ENCODE results near the gene KLB.
"Not testable (repeated sequence)": the region's sequence is repeated elsewhere in the genome, so short reads cannot be mapped to it uniquely, and the experiment has no call there.

Gene KLB

GRCh38 chr4:39427520-39428114 lies 20.9 kb downstream of the KLB start:
- DNase-seq: peak; percentile 24

GRCh38 chr4:39429476-39430334 lies 23.0 kb downstream of the KLB start:
- no peak for DNase-seq

DNA sequence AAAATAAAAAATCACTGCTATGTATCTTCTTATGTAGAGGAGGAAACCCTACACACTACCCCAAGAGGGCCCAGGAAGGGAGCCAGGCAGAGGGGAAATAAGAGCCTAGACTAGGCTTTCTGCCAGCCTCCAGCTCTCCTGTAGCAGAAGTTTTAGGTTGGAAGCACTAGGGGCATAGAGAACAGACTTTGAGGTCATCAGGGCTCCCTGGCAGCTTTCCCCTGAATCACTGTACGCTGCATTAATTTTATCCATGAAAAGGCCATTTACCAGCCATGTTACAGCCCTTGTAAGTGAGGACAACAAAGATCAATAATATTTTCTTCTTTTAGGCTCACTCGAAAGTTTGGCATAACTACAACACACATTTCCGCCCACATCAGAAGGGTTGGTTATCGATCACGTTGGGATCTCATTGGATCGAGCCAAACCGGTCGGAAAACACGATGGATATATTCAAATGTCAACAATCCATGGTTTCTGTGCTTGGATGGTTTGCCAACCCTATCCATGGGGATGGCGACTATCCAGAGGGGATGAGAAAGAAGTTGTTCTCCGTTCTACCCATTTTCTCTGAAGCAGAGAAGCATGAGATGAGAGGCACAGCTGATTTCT lies 27.3 kb downstream of the KLB start:
- DNase-seq: peak; percentile 50

DNA sequence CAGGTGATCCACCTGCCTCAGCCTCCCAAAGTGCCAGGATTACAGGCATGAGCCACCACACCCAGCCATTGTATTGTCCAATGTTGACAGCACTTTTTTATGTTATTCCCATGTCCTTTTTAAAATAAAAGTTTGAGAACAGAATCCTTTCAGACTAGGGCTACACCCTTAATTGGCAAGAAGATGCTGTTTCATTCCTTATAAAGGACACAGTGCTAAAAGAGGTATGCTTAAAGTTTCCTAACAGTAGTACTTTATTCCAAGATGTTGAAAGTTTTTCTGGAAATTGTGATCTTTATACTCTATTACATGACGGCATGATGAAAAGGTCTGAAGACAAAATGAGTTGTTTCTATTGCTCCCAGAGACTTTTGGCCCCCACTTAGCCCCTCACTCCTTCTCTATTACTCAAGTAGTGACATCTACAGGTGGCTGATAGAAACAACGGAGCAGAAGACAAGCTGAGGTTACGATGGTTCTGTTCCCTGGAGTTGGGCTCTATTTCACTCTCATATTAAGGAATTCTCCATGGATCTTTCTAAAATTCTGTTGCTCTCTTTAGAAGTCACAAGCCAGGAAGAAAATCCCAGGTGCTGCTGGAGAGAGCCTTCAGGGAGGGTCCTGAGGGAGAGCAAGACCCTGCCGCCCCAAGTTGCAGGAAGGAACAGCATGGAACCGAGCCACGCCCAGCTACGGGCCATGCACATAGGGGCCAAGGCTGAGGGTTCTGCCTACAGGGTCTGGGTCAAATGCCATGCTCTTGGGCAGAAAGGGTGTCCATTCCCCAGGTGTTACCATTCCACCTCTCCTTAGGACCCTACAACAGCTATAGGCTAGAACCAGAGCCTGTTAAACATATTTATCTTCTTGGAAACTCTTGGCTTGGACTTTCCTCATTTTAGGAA lies 29.2 kb downstream of the KLB start:
- no peak for DNase-seq

GRCh38 chr4:39441593-39441992 lies 34.9 kb downstream of the KLB start:
- no peak for DNase-seq

DNA sequence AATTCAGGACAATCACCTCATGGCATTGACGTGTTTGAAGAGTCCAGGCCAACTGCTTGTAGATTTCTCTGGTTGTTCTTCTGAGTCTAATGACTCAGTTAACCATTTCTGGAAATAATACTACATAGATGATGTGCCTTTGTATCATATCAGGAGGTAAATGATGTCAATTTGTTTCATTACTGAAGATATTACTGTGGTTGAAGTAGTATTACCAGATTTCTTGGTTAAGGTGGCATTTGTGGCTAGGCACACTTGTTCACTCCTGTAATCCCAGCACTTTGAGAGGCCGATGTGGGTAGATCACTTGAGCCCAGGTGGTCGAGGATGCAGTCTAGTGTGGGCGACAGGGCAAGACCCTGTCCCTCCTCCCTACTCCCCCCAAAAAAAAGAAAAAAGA lies 36.3 kb downstream of the KLB start:
- DNase-seq: no peak

GRCh38 chr4:39446483-39446841 lies 39.7 kb downstream of the KLB start:
- no peak for DNase-seq

DNA sequence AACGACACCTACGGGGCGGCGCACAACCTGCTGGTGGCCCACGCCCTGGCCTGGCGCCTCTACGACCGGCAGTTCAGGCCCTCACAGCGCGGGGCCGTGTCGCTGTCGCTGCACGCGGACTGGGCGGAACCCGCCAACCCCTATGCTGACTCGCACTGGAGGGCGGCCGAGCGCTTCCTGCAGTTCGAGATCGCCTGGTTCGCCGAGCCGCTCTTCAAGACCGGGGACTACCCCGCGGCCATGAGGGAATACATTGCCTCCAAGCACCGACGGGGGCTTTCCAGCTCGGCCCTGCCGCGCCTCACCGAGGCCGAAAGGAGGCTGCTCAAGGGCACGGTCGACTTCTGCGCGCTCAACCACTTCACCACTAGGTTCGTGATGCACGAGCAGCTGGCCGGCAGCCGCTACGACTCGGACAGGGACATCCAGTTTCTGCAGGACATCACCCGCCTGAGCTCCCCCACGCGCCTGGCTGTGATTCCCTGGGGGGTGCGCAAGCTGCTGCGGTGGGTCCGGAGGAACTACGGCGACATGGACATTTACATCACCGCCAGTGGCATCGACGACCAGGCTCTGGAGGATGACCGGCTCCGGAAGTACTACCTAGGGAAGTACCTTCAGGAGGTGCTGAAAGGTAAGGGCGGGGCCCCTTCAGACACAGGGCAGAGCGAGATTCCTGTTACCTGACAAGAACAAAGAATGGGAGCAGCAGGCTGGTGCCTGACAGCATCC lies 40.3 kb downstream of the KLB start:
- no peak for DNase-seq

- no peak for DNase-seq
Observed at GRCh38 chr4:39450618-39451017, 43.9 kb downstream of the KLB start.

DNA sequence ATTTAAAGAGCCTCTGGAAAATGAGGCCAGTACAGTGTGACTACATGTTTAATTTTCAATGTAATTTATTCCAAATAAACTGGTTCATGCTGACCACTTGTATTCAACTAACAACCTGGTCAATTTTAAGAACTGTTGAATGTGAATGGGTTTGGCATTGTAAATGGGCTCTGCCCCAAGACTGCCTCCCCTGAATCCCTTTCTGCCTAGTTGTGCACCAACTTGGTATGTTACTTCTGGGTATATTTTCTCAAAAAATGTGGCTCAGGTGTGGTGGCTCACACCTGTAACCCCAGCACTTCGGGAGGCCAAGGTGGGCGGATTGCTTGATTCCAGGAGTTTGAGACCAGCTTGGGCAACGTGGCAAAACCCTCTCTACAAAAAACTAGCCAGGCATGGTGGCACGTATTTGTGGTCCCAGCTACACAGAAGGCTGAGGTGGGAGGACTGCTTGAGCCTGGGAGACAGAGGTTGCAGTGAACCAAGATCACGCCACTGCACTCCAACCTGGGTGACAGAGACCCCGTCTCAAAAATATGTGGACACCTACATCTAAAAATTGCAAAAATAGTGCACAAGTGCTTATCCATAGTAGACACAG lies 44.8 kb downstream of the KLB start:
- no peak for DNase-seq

DNA sequence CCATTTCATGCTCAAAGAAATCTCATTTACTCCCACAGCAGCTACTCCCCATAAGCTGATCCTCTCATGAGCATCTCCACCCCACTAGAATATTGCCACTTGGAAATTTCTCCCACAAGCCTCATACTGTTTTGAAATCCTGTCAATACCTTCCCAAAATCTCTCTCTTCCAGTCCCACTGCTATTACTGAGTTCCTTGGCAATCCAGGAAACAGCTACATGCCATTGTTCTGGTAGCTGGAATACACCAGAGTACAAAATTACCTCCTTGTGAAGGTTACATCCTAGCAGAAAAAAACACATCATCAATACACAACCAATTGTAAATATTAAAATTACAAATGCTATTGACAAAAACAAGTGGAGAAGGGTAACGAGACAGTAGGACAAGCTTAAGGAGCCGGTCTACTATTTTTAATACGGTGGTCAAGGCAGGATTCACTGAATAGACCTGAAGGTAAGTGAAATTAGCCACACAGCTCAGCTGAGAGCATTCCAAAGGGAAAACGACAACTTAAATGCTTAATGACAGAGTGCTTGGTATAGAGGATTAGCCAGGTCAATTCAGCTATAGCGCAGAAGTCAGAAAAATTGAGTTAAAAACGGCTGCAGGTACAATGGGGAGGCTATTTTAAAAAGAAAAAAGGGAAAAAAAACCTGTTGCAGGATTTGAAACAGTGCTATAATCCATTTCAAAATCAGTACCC lies 45.6 kb downstream of the KLB start:
- DNase-seq: no peak

- no peak for DNase-seq
Observed at GRCh38 chr4:39452860-39453587, 46.3 kb downstream of the KLB start.

DNA sequence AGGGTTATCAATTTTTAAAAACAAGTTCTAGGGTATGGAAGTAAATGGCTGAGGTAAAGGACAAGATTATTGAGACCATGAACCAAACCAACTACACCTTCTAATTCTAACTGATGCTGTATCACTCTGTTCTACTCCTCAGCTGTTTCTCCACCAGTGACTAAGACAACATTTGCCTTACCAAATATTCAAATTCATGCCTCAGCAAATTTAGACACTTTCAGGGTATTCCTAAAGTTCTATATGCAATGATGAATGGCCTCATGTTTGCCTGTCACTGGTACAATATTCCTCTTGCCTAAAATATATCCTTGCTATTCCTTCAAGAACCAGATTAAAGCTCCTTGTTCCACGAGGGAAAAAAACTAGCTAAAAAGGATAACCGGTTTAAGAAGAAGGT lies 47.0 kb downstream of the KLB start:
- DNase-seq: no peak

- no peak for DNase-seq
Observed at GRCh38 chr4:39455486-39455885, 48.8 kb downstream of the KLB start.

DNA sequence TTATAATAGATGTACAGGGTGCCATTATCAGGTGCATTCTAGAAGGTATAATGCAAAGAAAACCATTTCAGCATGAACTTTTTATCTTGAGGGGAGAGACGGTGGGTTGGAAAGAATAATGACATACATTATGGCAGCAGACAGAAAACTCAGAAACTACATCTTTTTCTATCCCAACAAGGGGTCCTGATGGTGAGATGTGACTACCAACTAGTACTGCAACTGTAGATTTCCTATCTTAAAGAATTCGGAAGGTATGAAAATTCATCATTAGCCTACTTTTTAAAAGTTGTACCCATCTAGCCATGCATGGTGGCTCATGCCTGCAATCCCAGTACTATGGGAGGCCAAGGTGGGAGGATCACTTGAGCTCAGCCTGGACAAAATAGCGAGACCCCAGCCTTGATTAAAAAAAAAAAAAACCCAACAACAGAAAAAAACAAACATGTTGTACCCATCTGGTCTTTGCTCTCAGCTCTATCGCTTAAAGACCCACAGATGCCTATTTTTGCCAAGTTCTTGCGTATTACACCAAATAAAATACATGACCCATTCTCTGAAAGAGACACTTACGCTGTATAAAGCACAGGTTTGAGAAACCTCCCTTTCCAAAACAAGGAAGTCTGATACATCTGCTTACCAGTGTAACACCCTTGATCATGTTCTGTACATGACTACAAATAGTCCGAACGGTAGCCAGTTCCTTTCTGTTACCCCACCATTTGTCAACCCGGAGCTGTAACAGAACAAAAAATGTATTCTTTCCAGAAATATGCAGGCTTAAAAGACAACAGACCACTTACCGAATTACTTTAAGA lies 50.4 kb downstream of the KLB start:
- no peak for DNase-seq

- not testable (repeated sequence) for DNase-seq
Observed at GRCh38 chr4:39458161-39458504, 51.4 kb downstream of the KLB start.

GRCh38 chr4:39458505-39459300 lies 52.0 kb downstream of the KLB start, which contains the start of the genes LIAS and RPL9:
Gene LIAS, plus strand, starts transcription at chr4:39459056. Its CDS starts 62 bp downstream, at chr4:39459118.
Gene RPL9, minus strand, starts transcription at chr4:39458922. Its CDS starts 483 bp downstream, at chr4:39458439.
- DNase-seq: peak; percentile 98

GRCh38 chr4:39464886-39465501 lies 58.3 kb downstream of the KLB start:
- no peak for DNase-seq

Measured in NCI-H1092 treated with DMSO at 0.1 percent for 48 hours (cell line).